Aorta (tissue), 5 donors: ENCODE measurements around the gene OR2K2. TPM values are rescaled to one million over a fixed set of nuclear protein-coding genes. Genes with fewer than 3 reads are reported as not detected.
"Not testable (repeated sequence)": the region's sequence is repeated elsewhere in the genome, so short reads cannot be mapped to it uniquely, and the experiment has no call there.

Experiments
- ATAC-seq: fragments of 200-7000 bp; cut with Tn5 transposase; one replicate; pipeline ENCODE4 v1.9.1; 2022; ENCODE audit warnings: moderate library complexity; ENCODE audit not compliant: low FRiP score
- DNase-seq, 2 donors: peaks; one replicate each; pipeline ENCODE4 v3.0.0-alpha.2; 2020
- H3K27ac ChIP-seq, 2 donors: one replicate each; pipeline ENCODE4 v1.5.1; 2013; ENCODE audit warnings: low read length in 2 of 2, mild to moderate bottlenecking in 2 of 2, moderate library complexity in 2 of 2, control low read depth in 1 of 2, inconsistent platforms in 1 of 2, low read depth in 1 of 2
- H3K27me3 ChIP-seq, 2 donors: one replicate each; pipeline ENCODE4 v1.6.1; 2013; ENCODE audit warnings: control low read depth in 1 of 2, low read length in 1 of 2, mild to moderate bottlenecking in 1 of 2, moderate library complexity in 1 of 2; ENCODE audit not compliant: insufficient read depth in 2 of 2, control insufficient read depth in 1 of 2
- H3K36me3 ChIP-seq, 2 donors: one replicate each; pipeline ENCODE4 v1.6.1; 2013; ENCODE audit warnings: control low read depth in 1 of 2, low read length in 1 of 2, mild to moderate bottlenecking in 1 of 2; ENCODE audit not compliant: insufficient read depth in 2 of 2, control insufficient read depth in 1 of 2
- H3K4me1 ChIP-seq, 2 donors: one replicate each; pipeline ENCODE4 v1.6.1; 2013; ENCODE audit warnings: low read length in 2 of 2, control low read depth in 1 of 2, mild to moderate bottlenecking in 1 of 2, moderate library complexity in 1 of 2; ENCODE audit not compliant: insufficient read depth in 2 of 2, control insufficient read depth in 1 of 2
- H3K4me3 ChIP-seq, 2 donors: one replicate each; pipeline ENCODE4 v1.5.1; 2013; ENCODE audit warnings: low read length in 2 of 2, control low read depth in 1 of 2, mild to moderate bottlenecking in 1 of 2
- H3K9me3 ChIP-seq: one replicate; pipeline ENCODE4 v1.6.1; 2013; ENCODE audit warnings: mild to moderate bottlenecking, low read length; ENCODE audit not compliant: control insufficient read depth
- WGBS, 2 donors: extraction: QIAGEN DNeasy Blood & Tissue Kit; methylation state at CpG; one replicate each; pipeline ENCODE4 v1.1.7; 2013; 5-methylcytosine and 5-hydroxymethylcytosine counted together
- intact Hi-C, 2 donors: fragments of 100-400 bp; cut with DNase I; formaldehyde crosslinking; loops; one replicate each; pipeline versions ENCODE4 v1.14.2 to v1.15.0; 2022
- polyA plus RNA-seq, 2 donors: library from polyadenylated mRNA; stranded (reverse); fragments of 200-250 nt; gene quantifications; one replicate each; pipeline ENCODE4 v1.2.3, GENCODE V29; 2013
- total RNA-seq, 2 donors: library from RNA; stranded (reverse); fragmentation: NEBNext Ultra II Directional; extraction: Animal tissue kit (Norgen Biotek cat#: 25700); gene quantifications; one replicate each; pipeline ENCODE4 v1.2.1, GENCODE V29; 2021
- donor health status: healthy with polysubstance abuse.
- donor health status: Bipolar disorder and iron deficiency.
- donor health status: DM: no; HTN: no; CAD: no.
- donor health status: DM: no; HTN: no; CAD: no.
- donor health status: DM: yes; HTN: yes; CAD: no.

OR2K2 gene
- total and polyA plus RNA-seq, 4 donors = not detected

- Histone ChIP-seq H3K9me3 (no peaks in the 10 kb centered on the region), H3K4me3 (no peak overlapping the region), H3K4me1 (no peaks in the 10 kb centered on the region), H3K27me3 (no peaks in the 10 kb centered on the region), H3K36me3 (no peaks in the 10 kb centered on the region), H3K27ac (no peak overlapping the region)
- WGBS, 2 donors = 48 to 56% methylated on average over 2 of the region's 2 CpGs
- ATAC-seq (peak; percentile 19), DNase-seq (no peak)
- intact Hi-C loops = no loop called here
Measured at GRCh38 chr9:111282845-111283244, 47.2 kb downstream of the OR2K2 start.

- H3K27ac ChIP-seq, intact Hi-C loops, H3K36me3 ChIP-seq, H3K4me1 ChIP-seq, H3K4me3 ChIP-seq, DNase-seq, H3K9me3 ChIP-seq, ATAC-seq, H3K27me3 ChIP-seq: not testable (repeated sequence)
- 92 to 99% methylated on average over 1 of the region's 1 CpG for WGBS, 2 donors
Measured at GRCh38 chr9:111280795-111281194, 49.2 kb downstream of the OR2K2 start.

Other genes with a start within 250 kb of the OR2K2 start
- gene ECPAS, start 154.2 kb upstream of the OR2K2 start, total RNA-seq = 10 to 100 TPM; 74.6 to 94.3 TPM
- 10 to 100 TPM; 11.0 to 28.9 TPM for gene ECPAS, start 154.2 kb upstream of the OR2K2 start, polyA plus RNA-seq
- 10 to 100 TPM; 14.6 to 21.8 TPM for gene ZNF483, start 195.0 kb upstream of the OR2K2 start, total RNA-seq
- 1 to 10 TPM in 1 of 2 donors, not detected in 1; 1.2 TPM for gene ZNF483, start 195.0 kb upstream of the OR2K2 start, polyA plus RNA-seq